Sigmoid colon (tissue), 4 donors: ENCODE measurements around the gene ITGB4.

Experiments
- CTCF ChIP-seq, 4 experiments: fragments of 450-650 bp in 3 of 4; fragments of 200-600 bp in 1 of 4; IDR thresholded peaks; one replicate each; pipeline ENCODE4 v1.5.1; 2016 to 2019; ENCODE audit warnings: antibody characterized with exemption in 4 of 4, mild to moderate bottlenecking in 3 of 4, moderate library complexity in 2 of 4
- EP300 ChIP-seq, 4 donors: sonication (generic); formaldehyde crosslinking; IDR thresholded peaks; one replicate each; pipeline ENCODE4 v1.6.1; 2017; ENCODE audit warnings: antibody characterized with exemption in 4 of 4
- POLR2A ChIP-seq, 2 donors: fragments of 450-650 bp; IDR thresholded peaks; one replicate each; pipeline ENCODE4 v1.6.1; 2016; ENCODE audit warnings: antibody characterized with exemption in 2 of 2, mild to moderate bottlenecking in 2 of 2, moderate library complexity in 2 of 2
- POLR2AphosphoS5 ChIP-seq, 4 donors: sonication (generic); formaldehyde crosslinking; IDR thresholded peaks; one replicate each; pipeline ENCODE4 v1.6.1; 2017; ENCODE audit warnings: antibody characterized with exemption in 4 of 4

- TF ChIP-seq POLR2AphosphoS5 (IDR thresholded peaks at IDR 0.05) = peak in 1 of 4 donors; percentile 31
- no peak for TF ChIP-seq CTCF (IDR thresholded peaks at IDR 0.05)
- TF ChIP-seq EP300 (IDR thresholded peaks at IDR 0.05) = no peak
- TF ChIP-seq POLR2A (IDR thresholded peaks at IDR 0.05) = no peak
These were observed 50.3 kb downstream of the ITGB4 start for GRCh38 chr17:75771334-75772281.
